Cardiac muscle cell (in vitro differentiated cells and primary cell): Measurements from ENCODE around the gene PDE7B. TPM values are rescaled to one million over a fixed set of nuclear protein-coding genes. Genes with fewer than 3 reads are reported as not detected.

Experiments used
- DNase-seq, 2 donors: peaks; one replicate each; pipeline versions ENCODE4 v3.0.0 to v3.0.0-alpha.2; 2010 to 2017; ENCODE audit warnings: low read depth in 1 of 2, low spot score in 1 of 2
- H3K27ac ChIP-seq: fragments of 200-600 bp; sonication (generic); 2 replicates; pipeline ENCODE4 v1.5.1; 2016
- H3K27me3 ChIP-seq: fragments of 200-600 bp; sonication (generic); 2 replicates; pipeline ENCODE4 v1.6.0; 2016; ENCODE audit warnings: control low read depth
- H3K36me3 ChIP-seq: fragments of 200-600 bp; sonication (generic); 2 replicates; pipeline ENCODE4 v1.5.1; 2016; ENCODE audit warnings: control low read depth
- H3K4me1 ChIP-seq: fragments of 200-600 bp; sonication (generic); 2 replicates; pipeline ENCODE4 v1.8.1; 2017; ENCODE audit warnings: low read depth, mild to moderate bottlenecking, mixed run types
- H3K4me3 ChIP-seq: fragments of 200-600 bp; sonication (generic); 2 replicates; pipeline ENCODE4 v1.5.1; 2016; ENCODE audit warnings: mild to moderate bottlenecking
- H3K9me3 ChIP-seq: fragments of 200-600 bp; sonication (generic); 2 replicates; pipeline ENCODE4 v1.5.1; 2017; ENCODE audit warnings: low read depth, mild to moderate bottlenecking, control low read depth
- polyA plus RNA-seq: library from polyadenylated mRNA; unstranded; fragments of >200 nt; fragmentation: Nextera tagmentation; extraction: Ambion mirVana; gene quantifications from 2 replicates; pipeline ENCODE4 v1.2.1, GENCODE V29; 2016
- total RNA-seq: library from RNA; depleted of rRNA; stranded (reverse); fragments of >200 nt; gene quantifications from 2 replicates; pipeline ENCODE4 v1.2.3, GENCODE V29; 2016
- TF ChIP-seq, protein P1 (sequence below): IDR thresholded peaks from 2 replicates; pipeline ENCODE4 v1.5.1; 2012; ENCODE audit warnings: low read depth, mild to moderate bottlenecking, low read length

The PDE7B gene
- total and polyA plus RNA-seq, 2 experiments from 2014 or later, result 0.04 to 0.60 TPM

DNA sequence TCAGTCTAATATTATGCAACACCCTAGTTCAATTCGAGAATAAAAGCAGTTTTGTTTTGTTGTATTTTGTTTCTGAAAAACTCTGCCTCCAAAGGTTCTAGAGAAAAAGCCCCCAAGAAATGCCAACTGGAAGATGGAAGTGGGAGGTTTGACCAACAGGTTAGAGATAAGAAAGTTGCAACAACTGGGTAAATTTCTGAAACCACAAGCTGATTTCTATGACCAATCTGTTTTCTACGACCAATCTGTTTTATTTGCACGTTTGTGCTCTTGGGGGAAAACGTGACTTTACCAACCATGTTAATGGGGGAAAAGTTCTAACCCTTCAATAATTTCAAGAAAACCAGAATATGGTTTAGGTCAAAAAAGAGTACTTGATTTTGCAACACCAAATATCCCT, 173.2 kb downstream of the PDE7B start:
- no peaks in the 10 kb centered on the region for H3K4me1 ChIP-seq
- no peaks in the 10 kb centered on the region for H3K36me3 ChIP-seq
- H3K27me3 ChIP-seq, result no peaks in the 10 kb centered on the region
- H3K4me3 ChIP-seq, result no peak overlapping the region
- no peak overlapping the region for H3K27ac ChIP-seq
- TF ChIP-seq, protein P1, sequence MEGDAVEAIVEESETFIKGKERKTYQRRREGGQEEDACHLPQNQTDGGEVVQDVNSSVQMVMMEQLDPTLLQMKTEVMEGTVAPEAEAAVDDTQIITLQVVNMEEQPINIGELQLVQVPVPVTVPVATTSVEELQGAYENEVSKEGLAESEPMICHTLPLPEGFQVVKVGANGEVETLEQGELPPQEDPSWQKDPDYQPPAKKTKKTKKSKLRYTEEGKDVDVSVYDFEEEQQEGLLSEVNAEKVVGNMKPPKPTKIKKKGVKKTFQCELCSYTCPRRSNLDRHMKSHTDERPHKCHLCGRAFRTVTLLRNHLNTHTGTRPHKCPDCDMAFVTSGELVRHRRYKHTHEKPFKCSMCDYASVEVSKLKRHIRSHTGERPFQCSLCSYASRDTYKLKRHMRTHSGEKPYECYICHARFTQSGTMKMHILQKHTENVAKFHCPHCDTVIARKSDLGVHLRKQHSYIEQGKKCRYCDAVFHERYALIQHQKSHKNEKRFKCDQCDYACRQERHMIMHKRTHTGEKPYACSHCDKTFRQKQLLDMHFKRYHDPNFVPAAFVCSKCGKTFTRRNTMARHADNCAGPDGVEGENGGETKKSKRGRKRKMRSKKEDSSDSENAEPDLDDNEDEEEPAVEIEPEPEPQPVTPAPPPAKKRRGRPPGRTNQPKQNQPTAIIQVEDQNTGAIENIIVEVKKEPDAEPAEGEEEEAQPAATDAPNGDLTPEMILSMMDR, result no peak
- no peaks in the 10 kb centered on the region for H3K9me3 ChIP-seq
- peak in 1 of 2 donors; percentile 85 for DNase-seq

DNA sequence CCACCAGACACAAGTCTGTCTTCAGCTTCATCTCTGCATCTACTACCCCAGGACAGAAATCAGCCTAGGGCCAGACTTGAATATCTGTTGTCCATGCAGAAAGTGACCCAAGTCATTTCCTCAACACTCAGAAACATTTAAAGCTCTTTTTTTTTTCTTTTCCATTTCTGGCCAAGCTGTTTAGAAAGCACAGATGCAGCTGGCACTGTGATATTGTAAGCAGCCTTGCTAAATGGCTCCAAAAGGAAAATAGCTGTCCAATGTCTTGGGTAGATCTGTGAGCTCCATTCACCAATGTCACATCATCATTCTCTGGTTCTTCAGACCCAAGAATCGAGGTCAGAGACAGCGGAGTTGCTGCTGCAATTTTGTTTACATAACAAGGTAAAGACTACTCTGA, 174.2 kb downstream of the PDE7B start:
- H3K9me3 ChIP-seq, result no peaks in the 10 kb centered on the region
- no peaks in the 10 kb centered on the region for H3K4me1 ChIP-seq
- TF ChIP-seq, protein P1, result no peak
- no peak overlapping the region for H3K27ac ChIP-seq
- no peak for DNase-seq
- H3K4me3 ChIP-seq, result no peak overlapping the region
- no peaks in the 10 kb centered on the region for H3K36me3 ChIP-seq
- no peaks in the 10 kb centered on the region for H3K27me3 ChIP-seq

DNA sequence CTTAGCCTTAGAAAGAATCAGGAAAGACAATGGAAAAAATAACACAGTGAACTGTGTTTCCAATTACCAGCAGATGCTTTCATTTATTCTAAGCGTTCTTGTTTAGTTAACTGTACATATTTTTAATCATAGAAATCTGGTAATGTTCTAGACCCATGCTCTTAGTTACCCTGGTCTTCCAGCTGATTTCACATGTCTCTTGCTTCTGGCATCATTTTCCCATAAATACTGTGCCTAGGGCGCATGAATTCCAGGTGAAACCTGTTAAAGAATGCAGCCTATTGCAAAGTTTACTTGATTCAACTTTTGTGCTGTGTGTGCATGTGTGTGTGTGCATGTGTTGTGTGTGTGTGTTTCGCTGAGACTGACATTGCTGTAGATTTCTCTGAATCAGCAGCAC, 178.6 kb downstream of the PDE7B start:
- Histone ChIP-seq H3K4me1 (no peaks in the 10 kb centered on the region), H3K9me3 (no peaks in the 10 kb centered on the region), H3K36me3 (no peaks in the 10 kb centered on the region), H3K4me3 (no peak overlapping the region), H3K27ac (no peak overlapping the region), H3K27me3 (no peaks in the 10 kb centered on the region)
- TF ChIP-seq, protein P1, result no peak
- no peak for DNase-seq

DNA sequence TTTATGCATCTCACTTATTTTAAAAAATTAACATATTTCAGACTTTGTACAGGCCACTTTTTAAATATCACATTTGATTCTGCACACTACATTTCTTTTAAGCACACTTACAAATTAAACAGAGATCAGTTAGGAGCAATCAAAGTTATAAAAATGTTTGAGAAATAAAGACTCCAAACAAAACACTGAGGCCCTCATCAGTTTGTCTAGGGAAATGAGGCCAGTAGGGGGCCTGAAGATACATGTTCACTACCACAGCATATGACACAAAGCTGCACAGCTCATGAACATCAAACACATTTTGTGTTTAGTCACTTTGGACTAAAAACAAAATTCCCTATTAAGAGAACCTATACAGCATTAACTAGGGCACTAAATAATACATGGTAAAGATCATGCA, 180.5 kb downstream of the PDE7B start:
- Histone ChIP-seq H3K36me3 (no peaks in the 10 kb centered on the region), H3K9me3 (no peaks in the 10 kb centered on the region), H3K4me1 (no peaks in the 10 kb centered on the region), H3K27me3 (no peaks in the 10 kb centered on the region), H3K27ac (no peak overlapping the region), H3K4me3 (no peak overlapping the region)
- DNase-seq, result peak; percentile 22 to 79
- TF ChIP-seq, protein P1, result peak; percentile 67

DNA sequence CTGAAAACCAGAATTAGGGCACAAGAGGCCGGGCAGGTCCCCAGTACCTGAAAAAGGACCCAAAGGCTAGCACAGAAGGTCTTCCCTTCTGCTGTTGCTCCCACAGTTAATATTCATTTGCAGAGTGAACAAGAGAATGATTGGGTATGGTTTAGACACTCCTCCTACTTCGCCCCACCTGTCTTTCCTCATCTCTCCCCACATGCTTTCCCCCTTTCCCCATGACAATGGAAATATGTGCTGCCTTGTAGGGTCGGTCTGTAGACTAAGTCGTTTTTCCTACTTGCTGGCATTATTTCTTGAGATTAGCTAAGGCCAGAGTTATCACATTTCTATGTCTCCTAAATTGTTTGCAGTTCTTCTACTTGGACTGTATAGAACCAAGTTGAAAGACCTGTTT, 181.9 kb downstream of the PDE7B start:
- Histone ChIP-seq H3K36me3 (no peaks in the 10 kb centered on the region), H3K27ac (no peak overlapping the region), H3K9me3 (no peaks in the 10 kb centered on the region), H3K4me3 (no peak overlapping the region), H3K4me1 (peaks cover 9% of the 10 kb centered on the region), H3K27me3 (no peaks in the 10 kb centered on the region)
- TF ChIP-seq, protein P1, result no peak
- DNase-seq, result no peak

DNA sequence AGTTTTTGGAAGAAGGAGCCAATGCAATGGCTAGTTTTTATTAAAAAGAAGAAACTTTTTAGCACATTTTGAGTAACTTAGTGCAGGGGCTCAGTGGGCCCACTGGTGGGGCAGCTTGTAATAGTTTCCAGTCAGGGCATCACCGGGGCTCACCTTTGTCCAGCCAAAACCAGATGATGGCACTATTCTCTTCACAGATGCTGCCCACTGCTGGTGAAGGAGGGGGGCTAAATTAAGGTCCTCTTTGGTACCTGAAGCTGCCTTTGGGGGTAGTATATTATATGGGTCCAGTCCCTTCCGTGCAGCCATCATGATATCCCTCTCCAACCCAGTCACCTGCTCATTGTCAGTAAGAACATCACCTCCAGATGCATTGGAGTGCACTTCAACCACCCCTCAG, 182.9 kb downstream of the PDE7B start:
- Histone ChIP-seq H3K27me3 (no peaks in the 10 kb centered on the region), H3K9me3 (no peaks in the 10 kb centered on the region), H3K36me3 (no peaks in the 10 kb centered on the region), H3K27ac (no peak overlapping the region), H3K4me3 (no peak overlapping the region), H3K4me1 (peaks cover 9% of the 10 kb centered on the region)
- TF ChIP-seq, protein P1, result no peak
- no peak for DNase-seq
